Chondrocyte (in vitro differentiated cells): ENCODE results near the gene ARHGAP26. TPM values are rescaled to one million over a fixed set of nuclear protein-coding genes. Genes with fewer than 3 reads are reported as not detected.

Source experiments
- DNase-seq: peaks from one replicate; pipeline ENCODE4 v3.0.0; 2021; ENCODE audit warnings: mixed read lengths, low spot score
- H3K27ac Mint-ChIP-seq: one replicate; pipeline ENCODE4 v1.8.0; 2021; ENCODE audit warnings: mild to moderate bottlenecking, moderate library complexity, mixed read lengths; ENCODE audit not compliant: unreplicated experiment
- H3K27me3 Mint-ChIP-seq: 2 replicates; pipeline ENCODE4 v1.8.0; 2021; ENCODE audit warnings: low read depth, mixed read lengths
- H3K36me3 Mint-ChIP-seq: 2 replicates; pipeline ENCODE4 v1.8.0; 2021; ENCODE audit warnings: low read depth, mixed read lengths
- H3K4me1 Mint-ChIP-seq: 2 replicates; pipeline ENCODE4 v1.8.0; 2021; ENCODE audit warnings: low read depth, mild to moderate bottlenecking, mixed read lengths
- H3K4me3 Mint-ChIP-seq: one replicate; pipeline ENCODE4 v1.8.0; 2021; ENCODE audit warnings: mild to moderate bottlenecking, moderate library complexity, mixed read lengths; ENCODE audit not compliant: unreplicated experiment
- H3K9me3 Mint-ChIP-seq: 2 replicates; pipeline ENCODE4 v1.8.0; 2021; ENCODE audit warnings: low read depth, mixed read lengths
- total RNA-seq: library from RNA; stranded (reverse); gene quantifications from 3 replicates; pipeline ENCODE4 v1.2.1, GENCODE V29; 2021
- TF ChIP-seq, protein P1 (sequence below): fragments of 200-600 bp; sonication (generic); IDR thresholded peaks from 2 replicates; pipeline ENCODE4 v1.5.0; 2021; ENCODE audit warnings: antibody characterized with exemption, mild to moderate bottlenecking, moderate library complexity

ARHGAP26 gene
- total RNA-seq, 1 donor from 2014 or later = 16.4 TPM

- no peak for DNase-seq
- Mint-ChIP-seq H3K27ac (no peak overlapping the region), H3K36me3 (no peaks in the 10 kb centered on the region), H3K27me3 (no peaks in the 10 kb centered on the region), H3K4me1 (peaks cover 7% of the 10 kb centered on the region), H3K4me3 (no peak overlapping the region), H3K9me3 (no peaks in the 10 kb centered on the region)
- TF ChIP-seq, protein P1, sequence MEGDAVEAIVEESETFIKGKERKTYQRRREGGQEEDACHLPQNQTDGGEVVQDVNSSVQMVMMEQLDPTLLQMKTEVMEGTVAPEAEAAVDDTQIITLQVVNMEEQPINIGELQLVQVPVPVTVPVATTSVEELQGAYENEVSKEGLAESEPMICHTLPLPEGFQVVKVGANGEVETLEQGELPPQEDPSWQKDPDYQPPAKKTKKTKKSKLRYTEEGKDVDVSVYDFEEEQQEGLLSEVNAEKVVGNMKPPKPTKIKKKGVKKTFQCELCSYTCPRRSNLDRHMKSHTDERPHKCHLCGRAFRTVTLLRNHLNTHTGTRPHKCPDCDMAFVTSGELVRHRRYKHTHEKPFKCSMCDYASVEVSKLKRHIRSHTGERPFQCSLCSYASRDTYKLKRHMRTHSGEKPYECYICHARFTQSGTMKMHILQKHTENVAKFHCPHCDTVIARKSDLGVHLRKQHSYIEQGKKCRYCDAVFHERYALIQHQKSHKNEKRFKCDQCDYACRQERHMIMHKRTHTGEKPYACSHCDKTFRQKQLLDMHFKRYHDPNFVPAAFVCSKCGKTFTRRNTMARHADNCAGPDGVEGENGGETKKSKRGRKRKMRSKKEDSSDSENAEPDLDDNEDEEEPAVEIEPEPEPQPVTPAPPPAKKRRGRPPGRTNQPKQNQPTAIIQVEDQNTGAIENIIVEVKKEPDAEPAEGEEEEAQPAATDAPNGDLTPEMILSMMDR = no peak
Observed at GRCh38 chr5:142789206-142789605, 19.0 kb downstream of the ARHGAP26 start.

GRCh38 chr5:142792012-142792864 is 22.1 kb downstream of the ARHGAP26 start:
- TF ChIP-seq, protein P1 = no peak
- Mint-ChIP-seq H3K27me3 (no peaks in the 10 kb centered on the region), H3K36me3 (no peaks in the 10 kb centered on the region), H3K27ac (no peak overlapping the region), H3K4me3 (no peak overlapping the region), H3K4me1 (no peaks in the 10 kb centered on the region), H3K9me3 (no peaks in the 10 kb centered on the region)
- no peak for DNase-seq

DNA sequence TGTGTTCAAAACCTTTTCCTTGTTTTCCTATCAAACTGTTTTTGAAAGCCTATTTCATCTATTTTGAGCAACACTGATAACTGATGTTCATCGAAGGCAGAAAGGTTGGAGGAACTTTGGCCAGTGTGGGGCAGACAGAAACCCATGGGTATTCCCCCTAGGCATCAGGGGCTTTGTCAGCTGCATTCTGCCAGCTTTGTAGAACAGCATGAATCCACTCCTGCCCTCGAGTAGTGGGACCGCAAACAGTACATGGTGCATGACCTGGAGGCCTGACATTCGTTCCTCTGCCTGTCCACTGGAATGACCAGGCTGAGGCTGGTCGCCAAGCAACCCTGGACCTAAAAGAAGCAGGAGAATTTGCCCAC is 22.7 kb downstream of the ARHGAP26 start:
- no peak overlapping the region for H3K27ac Mint-ChIP-seq
- no peaks in the 10 kb centered on the region for H3K4me1 Mint-ChIP-seq
- H3K4me3 Mint-ChIP-seq = no peak overlapping the region
- H3K27me3 Mint-ChIP-seq = no peaks in the 10 kb centered on the region
- no peaks in the 10 kb centered on the region for H3K36me3 Mint-ChIP-seq
- TF ChIP-seq, protein P1 = no peak
- no peak for DNase-seq
- H3K9me3 Mint-ChIP-seq = no peaks in the 10 kb centered on the region

GRCh38 chr5:142794537-142794936 is 24.4 kb downstream of the ARHGAP26 start:
- Mint-ChIP-seq H3K4me3 (no peak overlapping the region), H3K27ac (no peak overlapping the region), H3K9me3 (no peaks in the 10 kb centered on the region), H3K4me1 (no peaks in the 10 kb centered on the region), H3K27me3 (no peaks in the 10 kb centered on the region), H3K36me3 (no peaks in the 10 kb centered on the region)
- TF ChIP-seq, protein P1 = no peak
- no peak for DNase-seq

DNA sequence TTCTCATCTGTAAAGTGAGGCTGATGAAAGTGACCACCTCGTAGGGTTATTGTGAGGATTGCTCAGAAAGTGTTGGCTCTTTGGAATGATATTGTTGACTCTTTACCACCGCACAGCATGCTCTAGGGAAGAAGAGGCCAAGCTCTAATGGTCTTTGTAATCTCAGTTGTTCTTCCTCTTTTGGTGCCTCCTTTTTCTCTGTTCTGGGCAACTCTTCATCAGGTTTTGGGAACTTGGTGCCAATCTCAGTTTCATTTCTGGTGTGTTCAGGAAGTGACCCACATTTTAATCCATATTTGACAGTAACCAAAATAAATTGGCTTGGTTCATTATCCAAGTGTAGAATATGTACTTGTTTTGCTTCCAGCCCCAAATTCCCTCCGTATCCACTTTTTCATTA is 25.1 kb downstream of the ARHGAP26 start:
- H3K4me1 Mint-ChIP-seq = no peaks in the 10 kb centered on the region
- DNase-seq = no peak
- H3K27ac Mint-ChIP-seq = no peak overlapping the region
- no peaks in the 10 kb centered on the region for H3K27me3 Mint-ChIP-seq
- H3K36me3 Mint-ChIP-seq = no peaks in the 10 kb centered on the region
- H3K9me3 Mint-ChIP-seq = no peaks in the 10 kb centered on the region
- TF ChIP-seq, protein P1 = no peak
- H3K4me3 Mint-ChIP-seq = no peak overlapping the region
